Activated CD8-positive, alpha-beta memory T cell treated with anti-CD3 and anti-CD28 coated beads for 1 hour (primary cell): ENCODE measurements around the gene ERI2.
A peak's percentile ranks its signal among the peaks of the same experiment; 100 is the strongest.

Source experiments
- DNase-seq, 2 donors: peaks; one replicate each; pipeline ENCODE4 v3.0.0-alpha.2; 2020; ENCODE audit warnings: low read depth in 1 of 2; ENCODE audit errors: extremely low read depth in 1 of 2

The ERI2 gene, protein sequence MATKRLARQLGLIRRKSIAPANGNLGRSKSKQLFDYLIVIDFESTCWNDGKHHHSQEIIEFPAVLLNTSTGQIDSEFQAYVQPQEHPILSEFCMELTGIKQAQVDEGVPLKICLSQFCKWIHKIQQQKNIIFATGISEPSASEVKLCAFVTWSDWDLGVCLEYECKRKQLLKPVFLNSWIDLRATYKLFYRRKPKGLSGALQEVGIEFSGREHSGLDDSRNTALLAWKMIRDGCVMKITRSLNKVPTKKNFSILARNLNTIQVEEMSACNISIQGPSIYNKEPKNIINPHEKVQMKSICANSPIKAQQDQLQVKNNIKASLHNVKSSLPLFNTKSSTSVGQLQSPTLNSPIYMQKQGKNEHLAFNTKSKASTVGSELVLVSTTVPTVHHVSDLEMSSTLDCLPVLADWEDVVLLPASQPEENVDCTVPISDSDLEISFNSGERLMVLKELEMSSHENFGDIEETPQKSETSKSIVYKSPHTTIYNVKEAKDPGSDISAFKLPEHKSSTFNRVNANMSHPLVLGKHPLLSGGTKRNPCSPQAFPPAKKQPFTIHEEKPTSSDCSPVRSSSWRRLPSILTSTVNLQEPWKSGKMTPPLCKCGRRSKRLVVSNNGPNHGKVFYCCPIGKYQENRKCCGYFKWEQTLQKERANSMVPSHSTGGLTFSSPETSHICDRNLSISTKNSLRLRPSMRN

DNA sequence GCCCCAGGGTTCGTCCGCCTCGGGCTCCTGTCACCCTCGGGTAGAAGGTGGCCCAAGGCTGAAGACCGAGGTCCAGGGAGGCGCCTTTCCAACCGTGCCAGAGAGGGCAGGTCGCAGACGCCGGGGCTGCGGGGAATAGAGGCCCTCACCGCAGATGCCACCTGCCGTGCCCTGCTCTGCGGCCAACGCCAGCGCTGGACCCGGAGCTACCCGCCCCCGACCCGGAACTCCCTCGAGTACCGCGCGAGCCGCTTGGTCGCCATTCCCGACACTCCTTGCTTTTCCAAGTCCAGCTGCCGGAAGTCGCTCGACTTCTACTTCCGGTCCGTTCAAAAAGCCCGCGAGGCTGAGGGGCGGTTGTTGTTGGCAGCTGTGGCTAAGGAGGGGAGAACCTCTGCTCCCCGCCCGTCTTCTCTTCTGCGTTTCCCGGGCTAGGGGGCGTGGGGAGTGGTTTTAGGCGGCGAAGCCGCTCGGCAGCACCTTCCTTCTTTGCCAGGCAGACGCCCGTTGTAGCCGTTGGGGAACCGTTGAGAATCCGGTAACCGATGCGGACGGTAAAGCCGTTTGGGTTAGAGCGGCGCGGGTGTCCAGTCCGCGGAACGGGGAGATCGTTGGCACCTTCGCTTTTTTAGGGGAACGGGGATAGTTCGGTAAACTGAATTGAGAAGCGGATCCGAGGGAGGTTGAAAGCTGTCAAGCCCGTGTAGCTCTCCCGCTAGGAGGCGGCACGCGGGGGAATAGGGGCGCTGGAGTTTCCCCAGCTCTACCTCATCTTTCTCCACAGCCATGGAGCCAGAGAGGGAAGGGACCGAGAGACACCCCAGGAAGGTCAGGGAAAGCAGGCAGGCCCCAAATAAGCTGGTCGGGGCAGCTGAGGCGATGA lies at the start of gene ERI2, which contains the start of gene REXO5:
Gene ERI2, minus strand, starts transcription at position 305 of the 883 bp plus-strand sequence. Its CDS starts 42 bp downstream, at position 263.
Gene REXO5, plus strand, starts transcription at position 360 of the 883 bp plus-strand sequence. Its CDS starts 427 bp downstream, at position 787.
- DNase-seq, result peak; percentile 37 to 55

DNA sequence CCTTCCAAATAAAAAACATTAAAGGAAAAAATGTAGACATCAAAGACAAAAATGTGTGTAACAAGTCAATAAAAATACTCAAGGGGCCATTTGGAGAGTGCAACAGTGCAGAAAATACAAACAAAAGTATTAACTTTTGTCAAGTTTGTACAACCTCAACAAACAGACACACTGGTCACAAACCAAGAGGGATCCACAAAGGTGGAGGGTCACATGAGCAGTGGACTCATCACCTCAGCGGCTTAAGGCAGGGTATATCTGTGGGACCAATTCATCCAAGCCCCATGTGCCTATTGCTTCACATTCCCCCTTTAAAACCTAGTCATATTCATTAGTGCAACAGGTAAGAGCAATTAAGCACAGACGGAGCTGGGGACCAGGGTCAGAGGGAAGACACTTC lies 48.7 kb upstream of the ERI2 start:
- DNase-seq, result no peak

DNA sequence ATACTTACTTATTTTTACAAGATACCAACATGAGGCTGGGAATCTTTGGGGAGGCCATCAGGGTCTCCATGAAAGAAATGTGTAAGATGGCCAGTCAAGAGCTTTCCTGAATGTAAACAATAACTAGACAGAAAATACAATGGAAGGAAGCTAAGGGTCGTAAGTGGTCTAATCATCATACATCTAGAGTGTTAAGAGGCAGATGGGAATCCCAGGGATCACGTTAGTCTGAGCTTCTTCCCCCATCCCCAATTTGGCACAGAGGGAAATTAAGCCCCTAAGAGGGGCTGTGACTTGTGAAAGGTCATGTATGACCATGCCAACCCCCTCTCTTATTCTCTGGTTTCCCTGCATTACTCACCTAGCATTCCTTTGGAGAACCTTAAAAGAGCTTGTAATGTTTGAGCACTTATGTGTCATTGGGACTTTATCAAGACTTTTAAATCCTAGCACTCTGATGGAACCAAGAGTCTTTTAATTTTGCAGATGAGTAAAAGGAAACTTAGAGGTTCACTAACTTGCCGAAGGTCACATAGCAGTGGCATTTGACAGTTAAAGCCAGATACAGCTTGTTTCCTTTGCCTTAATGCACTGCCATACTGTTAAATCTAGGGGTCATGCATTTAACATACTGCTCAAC lies 47.8 kb upstream of the ERI2 start:
- no peak for DNase-seq

DNA sequence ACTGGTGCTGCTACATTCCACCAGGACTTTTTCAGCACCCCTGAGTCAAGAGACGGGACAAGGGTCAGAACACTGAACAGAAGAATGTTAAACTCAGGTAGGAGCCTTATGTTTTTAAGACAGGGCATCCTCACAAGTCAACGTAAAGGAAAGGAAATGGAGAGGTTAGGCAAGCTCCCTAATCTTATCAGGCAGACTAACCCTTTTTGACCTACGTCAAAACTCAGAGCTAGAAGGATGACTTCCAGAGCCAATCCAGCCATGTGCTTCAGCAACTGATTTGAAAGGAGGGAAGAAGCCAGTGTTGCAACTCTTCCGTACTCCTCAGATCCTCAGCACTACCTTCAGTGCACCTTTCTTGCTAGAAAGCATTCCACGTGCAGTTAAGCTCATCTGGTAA lies 46.9 kb upstream of the ERI2 start:
- no peak for DNase-seq

DNA sequence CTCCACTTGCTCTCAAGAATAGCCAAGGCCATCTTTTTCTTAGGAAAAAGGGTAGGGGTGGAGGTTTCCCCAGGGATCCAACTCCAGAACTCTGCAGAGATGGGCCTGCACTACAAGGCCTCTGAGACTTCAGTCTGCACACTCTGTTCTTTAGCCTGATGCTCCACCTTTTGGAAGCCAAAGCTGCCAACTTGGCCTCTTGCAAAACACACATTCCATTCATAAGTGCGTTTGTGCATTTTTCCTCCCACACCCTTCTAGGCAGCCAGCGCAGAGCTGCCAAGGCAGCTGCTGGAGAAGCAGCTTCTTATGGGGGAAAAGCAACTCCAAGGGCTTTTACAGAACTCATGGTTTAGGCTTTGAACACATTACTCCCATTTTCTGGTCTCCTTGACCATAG lies 45.3 kb upstream of the ERI2 start:
- no peak for DNase-seq

DNA sequence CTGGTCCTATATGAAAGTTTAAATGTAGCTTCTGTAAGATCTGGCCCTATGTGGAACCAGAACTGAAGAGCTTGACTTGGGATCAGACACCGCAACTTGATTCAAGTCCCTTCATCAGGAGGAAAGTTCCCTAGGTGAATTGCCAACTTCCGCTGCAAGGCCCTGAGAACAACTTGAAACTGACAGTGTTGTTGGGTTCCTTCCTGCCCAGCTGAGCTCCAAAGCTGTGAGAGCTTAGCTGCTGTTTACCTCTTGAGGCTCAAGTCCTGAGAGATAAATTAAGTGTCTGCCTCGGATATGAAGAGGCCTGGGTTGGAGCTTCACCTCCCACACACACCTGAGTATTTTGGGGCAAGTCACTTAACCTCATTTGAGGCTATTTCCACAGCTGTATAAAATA lies 44.7 kb upstream of the ERI2 start:
- no peak for DNase-seq

DNA sequence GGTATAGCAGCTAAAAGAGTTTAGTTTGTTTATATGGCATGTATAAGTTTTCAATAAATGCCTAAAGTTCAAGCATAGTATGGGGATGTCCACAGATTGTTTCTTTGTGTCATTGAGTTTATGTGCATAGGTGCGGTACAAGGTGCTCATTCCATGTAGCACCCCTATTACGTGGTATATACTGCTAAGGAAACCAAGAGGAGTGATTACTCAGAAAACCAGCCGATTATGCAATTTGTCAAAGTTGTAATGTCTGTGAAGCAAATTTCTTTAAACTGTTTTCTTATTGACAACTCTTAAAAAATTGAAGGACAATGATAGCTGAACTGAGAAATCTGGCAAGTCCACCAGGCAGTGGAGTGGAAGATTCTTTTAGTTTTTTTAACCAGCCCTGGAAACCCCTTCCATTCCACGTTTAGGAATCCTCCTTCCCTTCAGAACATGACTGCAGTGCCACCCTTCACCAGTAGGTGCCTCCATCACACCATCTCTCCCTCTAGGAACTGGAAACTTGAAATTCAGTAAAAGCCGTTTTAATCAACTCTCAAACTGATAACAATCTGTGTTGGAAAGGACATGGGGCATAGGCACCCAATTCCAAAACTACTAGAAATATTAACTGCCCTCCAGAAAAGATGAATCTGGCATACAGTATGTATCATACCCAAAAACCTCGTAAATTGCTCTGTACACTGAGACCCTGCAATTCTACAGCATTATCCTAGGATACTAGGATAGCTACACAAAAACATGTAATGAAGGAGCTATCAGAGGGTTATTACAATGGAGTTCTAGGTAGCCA lies 43.5 kb upstream of the ERI2 start:
- peak; percentile 22 to 41 for DNase-seq

DNA sequence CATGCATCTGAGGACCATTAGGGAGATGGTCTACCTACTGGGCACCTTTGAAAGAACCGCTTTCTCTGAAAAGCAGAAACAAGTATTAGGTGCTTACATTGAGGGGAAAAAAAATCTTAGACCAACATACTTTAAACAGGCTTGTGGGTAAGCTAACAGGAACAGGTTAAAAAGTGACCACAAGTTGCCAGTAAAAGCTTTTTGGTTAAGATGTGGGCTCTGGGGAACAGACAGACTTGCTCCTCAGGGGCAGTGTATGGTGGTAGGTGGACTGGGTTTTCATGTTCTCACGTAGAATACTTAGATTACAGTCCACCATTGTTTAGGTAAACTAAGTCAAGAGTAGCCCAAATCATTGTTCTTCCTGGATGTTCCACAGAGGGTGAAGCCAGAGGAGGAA lies 41.3 kb upstream of the ERI2 start:
- no peak for DNase-seq

DNA sequence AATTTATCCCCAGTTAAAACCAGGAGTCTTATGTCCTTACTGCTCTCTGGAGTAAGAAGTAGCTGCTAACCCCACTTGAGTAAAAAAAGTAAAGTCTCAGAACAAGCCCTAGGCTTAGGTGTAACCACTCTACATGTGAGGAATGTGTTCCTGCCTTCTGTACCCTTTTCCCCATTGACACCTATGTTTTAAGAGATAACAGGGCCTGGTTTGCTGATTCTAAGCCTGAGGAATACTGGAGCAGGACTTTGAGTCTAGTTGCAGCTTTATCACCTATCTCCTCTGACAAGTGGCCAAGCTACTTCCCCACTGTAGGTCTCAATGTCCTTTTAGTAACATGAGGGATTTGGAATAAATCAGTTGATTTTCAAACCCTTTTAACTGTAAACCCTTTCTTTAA lies 40.3 kb upstream of the ERI2 start:
- no peak for DNase-seq

DNA sequence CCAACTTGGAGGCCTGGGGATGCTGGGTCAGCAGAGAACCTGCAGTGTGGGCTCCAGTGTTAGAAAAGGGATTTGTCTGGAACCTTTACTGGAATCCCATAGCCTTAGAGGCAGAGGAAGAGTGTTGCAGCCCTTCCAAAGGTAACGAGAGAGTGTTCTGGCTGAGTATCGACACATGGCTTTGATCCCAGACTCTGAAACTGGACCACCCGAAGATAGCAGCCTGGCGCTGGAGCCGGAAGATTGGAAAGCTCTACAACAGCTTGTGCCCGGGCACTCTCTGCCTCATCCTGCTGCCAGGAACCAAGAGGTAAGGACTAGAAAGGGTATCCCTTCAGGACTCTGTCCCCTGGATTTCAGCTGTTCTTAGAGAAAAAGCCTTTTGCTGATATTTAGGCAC lies 39.8 kb upstream of the ERI2 start:
- DNase-seq, result no peak

DNA sequence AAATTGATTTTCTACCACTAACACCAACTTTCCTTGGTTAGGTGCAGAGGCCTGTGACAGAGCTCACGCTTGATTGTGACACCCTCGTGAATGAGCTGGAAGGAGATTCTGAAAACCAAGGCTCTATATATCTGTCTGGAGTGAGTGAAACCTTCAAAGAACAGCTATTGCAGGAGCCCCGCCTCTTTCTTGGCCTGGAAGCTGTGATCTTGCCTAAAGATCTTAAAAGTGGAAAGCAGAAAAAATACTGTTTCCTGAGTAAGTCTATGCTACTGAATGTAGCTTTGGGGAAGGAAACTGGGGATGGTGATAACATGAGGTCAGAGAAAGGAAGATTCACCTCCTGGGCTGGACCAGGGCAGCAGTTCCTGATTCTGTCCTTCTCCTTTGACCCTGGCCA lies 38.3 kb upstream of the ERI2 start:
- no peak for DNase-seq

DNA sequence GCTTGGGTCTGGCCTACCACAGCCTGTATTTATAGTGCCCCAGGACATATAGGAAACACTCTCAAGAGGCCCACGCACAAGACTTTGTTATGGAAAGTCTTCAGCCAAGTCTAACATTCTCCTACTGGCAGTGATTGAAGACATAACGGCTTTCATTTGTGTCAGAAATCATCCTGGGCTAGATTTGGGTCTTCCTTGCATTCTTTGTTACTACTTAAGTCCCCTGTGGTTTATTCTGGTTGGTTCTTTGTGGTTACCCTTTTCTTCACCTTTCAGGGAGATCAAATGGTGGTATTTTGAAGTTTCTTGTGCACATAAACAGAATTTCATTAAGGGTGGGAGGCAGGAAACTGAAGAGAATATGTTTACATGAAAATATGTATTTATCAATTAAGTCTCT lies 37.8 kb upstream of the ERI2 start:
- DNase-seq, result no peak

DNA sequence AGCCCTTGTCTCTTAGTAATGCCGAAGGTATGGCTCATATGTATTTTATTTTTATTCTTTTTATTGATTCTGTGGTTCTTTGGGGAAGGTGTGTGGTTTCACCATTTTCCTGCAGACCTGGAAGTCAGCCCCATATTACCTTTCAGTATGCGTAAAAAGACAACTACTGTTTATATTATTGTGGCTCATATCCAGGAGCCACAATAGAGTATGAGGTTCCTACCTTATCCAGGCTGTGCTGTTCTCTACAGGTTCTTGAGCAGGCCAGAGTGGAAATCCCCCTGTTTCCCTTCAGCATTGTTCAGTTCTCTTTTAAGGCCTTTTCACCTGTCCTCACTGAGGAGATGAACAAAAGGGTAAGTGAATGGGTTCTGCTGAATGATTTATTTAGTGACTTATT lies 33.2 kb upstream of the ERI2 start:
- DNase-seq, result no peak

DNA sequence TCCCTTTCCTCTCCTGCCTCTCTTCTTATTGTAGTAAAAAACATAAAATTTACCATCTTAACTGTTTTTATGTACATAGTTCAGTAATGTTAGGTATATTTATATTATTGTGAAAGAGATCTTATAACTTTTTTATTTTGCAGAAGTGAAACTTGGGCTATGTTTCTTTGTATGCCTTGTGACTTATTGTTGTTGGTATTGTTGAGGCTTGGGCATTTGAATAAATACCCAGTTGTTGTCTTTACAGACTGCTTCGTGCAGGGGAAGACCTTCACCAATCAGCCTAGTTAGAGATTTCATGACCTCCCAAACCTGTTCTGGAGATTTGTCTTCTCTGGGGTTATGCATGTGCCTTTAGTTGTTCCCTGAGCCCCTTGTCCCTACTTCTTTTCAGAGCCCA lies 32.0 kb upstream of the ERI2 start:
- DNase-seq, result no peak

DNA sequence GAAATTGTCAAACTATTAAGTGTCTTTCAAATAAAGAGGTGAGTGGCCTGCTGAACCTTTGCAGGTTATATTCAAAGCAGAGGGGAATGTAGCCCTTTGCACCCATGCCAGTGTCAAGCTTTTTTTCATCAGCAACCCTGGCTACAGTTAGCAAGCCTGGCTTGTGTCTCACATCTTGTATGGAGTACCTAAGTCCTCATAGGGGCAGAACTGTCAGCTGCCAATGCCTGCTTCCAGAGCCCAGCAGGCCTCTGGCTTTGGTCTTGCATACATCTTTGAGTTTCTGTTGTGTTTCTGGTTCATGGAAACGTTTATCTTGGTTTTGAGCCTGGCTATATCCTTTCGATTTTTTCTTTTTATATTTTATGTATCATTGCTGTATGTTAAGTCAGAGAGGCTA lies 26.8 kb upstream of the ERI2 start:
- DNase-seq, result no peak

DNA sequence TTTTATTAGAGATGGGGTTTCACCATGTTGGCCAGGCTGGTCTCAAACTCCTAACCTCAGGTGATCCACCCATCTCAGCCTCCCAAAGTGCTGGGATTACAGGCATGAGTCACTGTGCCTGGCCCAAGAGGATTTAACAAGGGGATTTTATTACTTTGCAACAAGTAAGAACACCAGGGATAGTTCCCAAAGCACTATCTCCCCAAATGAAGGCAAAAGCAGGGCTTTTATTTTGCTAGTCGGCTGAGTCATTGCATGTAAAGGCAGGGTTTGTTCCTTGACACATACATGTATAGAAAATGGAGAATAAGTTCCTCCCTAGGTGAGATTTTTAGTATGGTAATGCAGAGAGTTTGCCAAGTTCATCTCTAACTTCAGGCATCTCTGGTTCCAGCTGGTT lies 24.1 kb upstream of the ERI2 start:
- DNase-seq, result no peak

DNA sequence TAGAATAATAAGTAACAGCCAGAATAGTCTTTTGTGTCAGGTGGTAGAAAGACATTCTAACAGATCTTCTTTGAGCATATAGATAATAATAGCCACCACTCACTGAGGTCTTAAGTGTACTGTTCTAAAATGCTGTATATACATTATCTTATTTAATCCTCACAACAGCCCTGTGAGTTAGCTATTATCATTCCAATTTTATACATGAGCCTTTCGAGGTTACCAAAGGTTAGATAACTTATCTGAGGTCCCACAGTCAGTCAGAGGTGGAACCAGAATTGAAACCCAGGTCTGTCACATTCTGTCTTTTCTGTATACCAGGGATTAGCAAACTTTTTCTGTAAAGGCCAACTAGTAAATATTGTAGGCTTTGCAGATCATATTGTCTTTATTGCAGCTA lies 23.3 kb upstream of the ERI2 start:
- DNase-seq, result no peak

DNA sequence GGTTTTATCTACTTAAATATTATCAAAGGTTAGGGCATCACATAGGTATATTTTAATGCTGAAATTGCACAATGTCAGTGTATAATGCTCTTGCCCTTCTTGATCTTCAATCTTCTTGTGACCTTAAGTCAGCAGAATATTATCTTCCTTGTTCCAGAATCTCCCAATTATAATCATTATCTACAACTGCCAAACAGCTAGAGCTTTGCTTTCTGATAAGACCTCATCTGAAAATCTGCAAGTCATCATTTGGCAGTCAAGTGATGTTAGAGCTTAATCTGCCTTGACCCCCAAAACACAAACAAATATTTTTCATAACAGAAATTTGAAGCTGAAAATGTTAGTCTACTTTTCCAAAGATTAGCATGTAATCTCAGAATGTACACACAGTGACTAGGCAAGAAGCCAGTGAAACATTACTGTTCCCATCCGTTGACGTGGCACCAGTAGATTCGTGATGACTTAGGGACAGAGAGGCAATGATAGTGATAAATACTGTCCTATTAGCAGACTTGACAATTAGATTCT lies 19.8 kb upstream of the ERI2 start:
- no peak for DNase-seq

DNA sequence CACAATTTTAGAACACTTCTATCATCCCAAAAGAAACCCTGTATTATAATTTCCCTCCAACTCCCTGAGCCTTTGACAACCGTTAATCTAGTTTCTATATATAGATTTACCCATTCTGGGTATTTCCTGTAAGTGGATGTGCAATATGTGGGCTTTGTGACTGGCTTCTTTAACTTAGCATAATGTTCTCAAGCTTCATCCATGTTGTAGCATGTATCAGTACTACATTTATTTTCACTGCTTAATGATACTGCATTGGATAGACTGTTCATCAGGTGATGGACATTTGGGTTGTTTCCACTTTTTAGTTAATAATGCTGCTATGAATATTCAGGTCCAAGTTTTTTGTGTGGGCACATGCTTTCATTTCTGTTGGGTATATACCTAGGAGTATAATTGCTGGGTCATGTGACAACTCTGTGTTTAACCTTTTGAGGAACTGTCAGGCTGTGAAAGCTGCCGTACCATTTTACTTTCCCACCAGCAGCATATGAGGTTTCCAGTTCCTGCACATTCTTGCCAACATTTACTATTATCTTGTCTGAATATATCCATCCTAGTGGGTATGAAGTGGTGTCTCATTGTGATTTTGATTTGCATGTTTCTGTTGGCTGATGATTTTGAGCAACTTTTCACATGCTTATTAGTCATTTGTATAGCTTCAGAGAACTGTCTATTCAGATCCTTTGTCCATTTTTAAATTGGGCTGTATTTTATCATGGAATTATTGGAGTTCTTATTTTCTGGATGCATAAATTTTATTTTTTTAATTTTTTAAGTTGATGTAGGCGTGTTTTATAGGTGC lies 16.5 kb upstream of the ERI2 start:
- no peak for DNase-seq
